Left ventricle myocardium inferior (tissue), 1 donor: Measurements from ENCODE around the gene ZDHHC16. TPM values are rescaled to one million over a fixed set of nuclear protein-coding genes. Genes with fewer than 3 reads are reported as not detected.
A peak's percentile ranks its signal among the peaks of the same experiment; 100 is the strongest.

ENCODE experiments used
- DNase-seq: peaks from one replicate; pipeline ENCODE4 v3.0.0-alpha.2; 2020
- H3K27ac ChIP-seq: fragments of 200-600 bp; replicated peaks from 2 replicates; pipeline ENCODE4 v1.8.0; 2021
- H3K27me3 ChIP-seq: fragments of 200-600 bp; 2 replicates; pipeline ENCODE4 v1.8.0; 2021; ENCODE audit warnings: low read depth
- H3K36me3 ChIP-seq: fragments of 200-600 bp; 2 replicates; pipeline ENCODE4 v1.8.0; 2021
- H3K4me1 ChIP-seq: fragments of 200-600 bp; 2 replicates; pipeline ENCODE4 v1.8.0; 2021
- H3K4me3 ChIP-seq: fragments of 200-600 bp; 2 replicates; pipeline ENCODE4 v1.8.0; 2021; ENCODE audit warnings: mild to moderate bottlenecking, moderate library complexity
- H3K9me3 ChIP-seq: fragments of 200-600 bp; replicated peaks from 2 replicates; pipeline ENCODE4 v1.8.0; 2021
- CTCF ChIP-seq: fragments of 200-600 bp; IDR thresholded peaks from 2 replicates; pipeline ENCODE4 v1.8.0; 2021; ENCODE audit warnings: antibody characterized with exemption, mild to moderate bottlenecking, borderline replicate concordance
- intact Hi-C: fragments of 100-400 bp; cut with micrococcal nuclease; formaldehyde crosslinking; loops from one replicate; pipeline ENCODE4 v1.11.0; 2022
- total RNA-seq: library from RNA; stranded (reverse); fragmentation: NEBNext Ultra II Directional; extraction: Animal tissue kit (Norgen Biotek cat#: 25700); gene quantifications from one replicate; pipeline ENCODE4 v1.2.1, GENCODE V29; 2021
- donor health status: DM: no; HTN: yes; CAD: no; lungs with severe emphysema.

Gene ZDHHC16
- total RNA-seq, 1 donor from 2014 or later = 17.8 TPM

DNA sequence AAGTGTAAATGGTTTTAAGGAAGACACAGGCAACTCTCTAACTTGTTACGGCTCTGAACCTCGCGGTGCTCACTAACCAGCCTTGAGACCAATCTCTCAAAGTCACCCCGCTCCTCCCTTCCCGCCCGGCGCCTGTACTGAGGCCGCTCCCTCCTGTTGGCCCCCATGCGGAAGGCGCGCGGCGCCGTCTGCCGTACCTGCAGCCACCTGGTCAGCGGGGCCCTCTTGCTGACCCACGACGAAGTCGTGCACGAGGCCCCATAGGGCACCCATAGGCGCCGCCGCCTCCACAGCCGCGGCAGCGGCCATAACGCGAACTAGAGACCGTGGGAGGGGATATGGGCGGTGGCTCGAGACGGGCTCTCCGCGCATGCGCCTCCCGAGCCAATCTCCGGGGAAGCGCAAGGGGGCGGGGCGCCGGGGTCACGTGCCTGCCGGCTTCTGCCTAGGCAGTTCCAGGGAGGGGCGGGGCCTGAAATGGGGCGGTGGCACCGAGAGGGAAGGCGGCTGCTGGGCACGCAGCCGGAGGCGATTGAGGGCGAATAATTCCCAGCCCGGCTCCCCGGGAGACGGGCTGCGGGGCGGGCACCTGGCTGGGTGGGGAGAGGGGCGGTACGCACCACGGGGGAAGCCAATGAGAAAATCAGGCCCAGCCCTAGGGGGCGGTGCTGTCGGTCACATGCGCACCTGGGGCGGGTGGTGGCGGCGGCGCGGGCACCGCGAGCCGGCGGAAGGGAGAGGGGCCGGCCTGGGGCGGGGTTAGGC is 52.3 kb downstream of the ZDHHC16 start, which contains the start of gene MMS19:
TSS of gene MMS19 (minus strand) at position 347 of the 765 bp plus-strand sequence. CDS start at position 309, 38 bp downstream.
- Histone ChIP-seq H3K36me3 (no peaks in the 10 kb centered on the region), H3K4me3 (peak within 1 kb of the TSS; percentile 88), H3K27ac (peak within 1 kb of the TSS; percentile 95), H3K9me3 (no peaks in the 10 kb centered on the region), H3K4me1 (peaks cover 94% of the 10 kb centered on the region), H3K27me3 (no peaks in the 10 kb centered on the region)
- intact Hi-C loops = no loop called here
- DNase-seq = peak; percentile 100
- peak; percentile 27 for TF ChIP-seq CTCF

- no peaks in the 10 kb centered on the region for H3K36me3 ChIP-seq
- peak within 1 kb of the TSS; percentile 95 for H3K27ac ChIP-seq
- TF ChIP-seq CTCF = no peak
- peaks cover 94% of the 10 kb centered on the region for H3K4me1 ChIP-seq
- no peaks in the 10 kb centered on the region for H3K27me3 ChIP-seq
- peak; percentile 51 for DNase-seq
- peak within 1 kb of the TSS; percentile 88 for H3K4me3 ChIP-seq
- intact Hi-C loops = no loop called here
- no peaks in the 10 kb centered on the region for H3K9me3 ChIP-seq
Observed at GRCh38 chr10:97498841-97499560, 53.0 kb downstream of the ZDHHC16 start, which contains the start of gene UBTD1. Gene UBTD1 (plus strand): TSS chr10:97498924. CDS start chr10:97499204, 280 bp downstream.

GRCh38 chr10:97499561-97500296 is 53.8 kb downstream of the ZDHHC16 start:
- peaks cover 94% of the 10 kb centered on the region for H3K4me1 ChIP-seq

DNA sequence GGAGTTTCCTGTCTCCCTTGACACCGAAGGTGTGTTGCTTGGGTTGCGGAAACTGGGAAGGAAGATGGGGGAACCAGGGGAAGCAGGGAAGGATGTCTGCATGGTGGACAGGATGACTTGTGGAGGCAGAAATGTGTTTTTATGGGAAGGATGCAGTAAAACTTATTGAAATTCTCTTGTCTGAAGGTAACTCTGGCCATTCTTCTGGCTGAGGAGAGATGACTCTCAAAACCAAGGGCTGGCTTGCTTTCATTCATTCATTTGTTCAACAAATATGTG is 54.3 kb downstream of the ZDHHC16 start:
- H3K27ac ChIP-seq = peak overlapping the region; percentile 95
- no peak for DNase-seq
- peak overlapping the region; percentile 88 for H3K4me3 ChIP-seq
- no peaks in the 10 kb centered on the region for H3K9me3 ChIP-seq
- no peaks in the 10 kb centered on the region for H3K36me3 ChIP-seq
- no peak for TF ChIP-seq CTCF
- intact Hi-C loops = no loop called here
- H3K4me1 ChIP-seq = peaks cover 94% of the 10 kb centered on the region
- H3K27me3 ChIP-seq = no peaks in the 10 kb centered on the region

More at GRCh38 chr10:97499561-97500296, 53.8 kb downstream of the ZDHHC16 start:
- DNase-seq = peak; percentile 82
- Histone ChIP-seq H3K27ac (peak overlapping the region; percentile 95), H3K9me3 (no peaks in the 10 kb centered on the region), H3K4me3 (peak overlapping the region; percentile 88), H3K36me3 (no peaks in the 10 kb centered on the region), H3K27me3 (no peaks in the 10 kb centered on the region)
- no peak for TF ChIP-seq CTCF
- intact Hi-C loops = no loop called here

GRCh38 chr10:97502916-97503315 is 56.9 kb downstream of the ZDHHC16 start:
- Histone ChIP-seq H3K4me3 (no peak overlapping the region), H3K27me3 (no peaks in the 10 kb centered on the region), H3K9me3 (no peaks in the 10 kb centered on the region), H3K36me3 (no peaks in the 10 kb centered on the region), H3K27ac (peak overlapping the region; percentile 67), H3K4me1 (peaks cover 67% of the 10 kb centered on the region)
- TF ChIP-seq CTCF = no peak
- intact Hi-C loops = no loop called here
- DNase-seq = no peak
